PFSK-1 (cell line): ENCODE data around the gene GCNT1.

Experiments used
- FOXP2 ChIP-seq: optimal IDR thresholded peaks from 2 replicates; pipeline ENCODE3; 2011; ENCODE audit warnings: borderline replicate concordance, control low read depth, inconsistent platforms; ENCODE audit not compliant: insufficient read depth; ENCODE audit errors: extremely low read length, extremely low read depth
- POLR2AphosphoS5 ChIP-seq: IDR thresholded peaks from 2 replicates; pipeline ENCODE4 v1.6.1; 2012; ENCODE audit warnings: low read depth, mild to moderate bottlenecking, control low read depth, low read length, moderate library complexity
- REST ChIP-seq, 2 experiments: IDR thresholded peaks; 2 replicates each; pipeline versions ENCODE4 v1.6.1 to v1.8.0; 2011 to 2012; ENCODE audit warnings: low read depth in 2 of 2, low read length in 2 of 2, control low read depth in 1 of 2, inconsistent platforms in 1 of 2, mild to moderate bottlenecking in 1 of 2, moderate library complexity in 1 of 2; ENCODE audit not compliant: insufficient read depth in 1 of 2
- SIN3A ChIP-seq: IDR thresholded peaks from 2 replicates; pipeline ENCODE4 v1.6.1; 2012; ENCODE audit warnings: mild to moderate bottlenecking, low read length, moderate library complexity, borderline replicate concordance; ENCODE audit not compliant: insufficient read depth
- TAF1 ChIP-seq: IDR thresholded peaks from 2 replicates; pipeline ENCODE4 v1.6.1; 2012; ENCODE audit warnings: low read length, control low read depth, borderline replicate concordance; ENCODE audit not compliant: insufficient read depth

The GCNT1 gene

GRCh38 chr9:76519075-76519835 lies 60.3 kb downstream of the GCNT1 start:
- TF ChIP-seq POLR2AphosphoS5 (no peak), TAF1 (no peak), SIN3A (no peak), REST (IDR thresholded peaks at IDR 0.05; ENCODE audit: insufficient read depth in 1 of 2, low read depth in 2 of 2, low read length in 2 of 2) (no peak)

DNA sequence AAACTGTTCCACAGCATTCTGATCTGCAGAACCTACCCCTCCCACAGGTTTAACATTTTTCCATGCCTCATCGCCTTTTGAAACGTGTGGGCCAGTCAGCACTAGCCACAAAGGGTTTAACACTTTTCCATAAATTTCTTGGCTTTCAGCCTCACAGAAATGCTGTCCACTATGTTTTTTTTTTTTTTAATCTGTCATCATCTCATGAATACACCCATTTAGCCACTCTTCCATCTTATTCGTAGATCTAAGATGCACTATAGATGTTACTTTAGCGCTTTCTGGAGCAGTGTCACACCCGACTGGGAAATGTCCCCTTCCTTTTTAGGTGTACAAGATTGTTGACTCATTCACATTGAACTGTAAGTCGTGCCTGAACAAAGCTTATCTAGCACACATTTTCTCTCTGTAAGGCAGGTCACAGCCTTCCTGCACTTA lies 62.3 kb downstream of the GCNT1 start:
- TF ChIP-seq FOXP2 (no peak), POLR2AphosphoS5 (no peak), REST (IDR thresholded peaks at IDR 0.05; ENCODE audit: insufficient read depth in 1 of 2, low read depth in 2 of 2, low read length in 2 of 2) (no peak), SIN3A (no peak), TAF1 (no peak)

DNA sequence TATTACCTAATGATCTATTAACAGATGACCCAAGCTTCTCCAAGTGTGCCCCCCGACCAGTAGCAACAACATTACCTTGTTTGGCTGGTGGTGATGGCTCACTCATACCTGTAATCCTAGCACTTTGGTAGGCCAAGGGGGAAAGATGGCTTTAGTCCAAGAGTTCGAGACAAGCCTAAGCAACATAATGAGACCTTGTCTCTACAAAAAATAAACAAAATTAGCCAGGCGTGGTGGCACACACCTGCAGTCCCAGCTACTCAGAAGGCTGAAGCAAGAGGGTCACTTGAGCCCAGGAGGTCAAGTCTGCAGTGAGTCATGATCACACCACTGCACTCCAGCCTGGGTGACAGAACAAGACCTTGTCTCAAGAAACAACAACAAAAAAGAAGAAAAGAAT lies 62.9 kb downstream of the GCNT1 start:
- TF ChIP-seq TAF1 (no peak), FOXP2 (no peak), SIN3A (no peak), POLR2AphosphoS5 (no peak), REST (IDR thresholded peaks at IDR 0.05; ENCODE audit: insufficient read depth in 1 of 2, low read depth in 2 of 2, low read length in 2 of 2) (no peak)

- no peak for TF ChIP-seq SIN3A
- TF ChIP-seq TAF1 = no peak
- TF ChIP-seq FOXP2 = no peak
- TF ChIP-seq POLR2AphosphoS5 = no peak
- no peak for TF ChIP-seq REST (IDR thresholded peaks at IDR 0.05; ENCODE audit: insufficient read depth in 1 of 2, low read depth in 2 of 2, low read length in 2 of 2)
Measured at GRCh38 chr9:76525196-76525595, 66.2 kb downstream of the GCNT1 start.

- TF ChIP-seq SIN3A (no peak), FOXP2 (no peak), POLR2AphosphoS5 (no peak), REST (IDR thresholded peaks at IDR 0.05; ENCODE audit: insufficient read depth in 1 of 2, low read depth in 2 of 2, low read length in 2 of 2) (no peak), TAF1 (no peak)
Measured at GRCh38 chr9:76526026-76526425, 67.0 kb downstream of the GCNT1 start.
